H1 (cell line): Measurements from ENCODE around the gene VSX1. TPM values are rescaled to one million over a fixed set of nuclear protein-coding genes. Genes with fewer than 3 reads are reported as not detected.

Experiments used
- CTCF ChIA-PET: fragments of 300-600 bp; sonication (Branson Sonifier 250); formaldehyde crosslinking; loops from one replicate; lab custom pipeline; 2021; ENCODE audit not compliant: partially characterized antibody; lab: Charles Lee
- POLR2A ChIA-PET: fragments of 300-600 bp; sonication (Branson Sonifier 250); formaldehyde crosslinking; loops from one replicate; lab custom pipeline; 2021; ENCODE audit warnings: inconsistent platforms; ENCODE audit not compliant: partially characterized antibody; lab: Charles Lee
- DNase-seq, 2 experiments: peaks; one replicate each; pipeline versions ENCODE4 v3.0.0 to v3.0.0-alpha.2; 2010 to 2022; ENCODE audit warnings: low spot score in 2 of 2, low read depth in 1 of 2, mixed read lengths in 1 of 2
- FAIRE-seq: peaks from 2 replicates; lab custom pipeline; 2011; peaks lifted over from hg19 to GRCh38; lab: Jason Lieb, UNC
- H2AFZ ChIP-seq: 2 replicates; pipeline ENCODE4 v1.8.1; 2012; ENCODE audit warnings: low read length, inconsistent platforms
- H2AK5ac ChIP-seq: 2 replicates; pipeline ENCODE4 v1.6.1; 2013; ENCODE audit warnings: low read depth, low read length
- H2BK120ac ChIP-seq: replicated peaks from 2 replicates; pipeline ENCODE3; 2013; ENCODE audit warnings: low read depth, low read length, inconsistent platforms
- H2BK12ac ChIP-seq: 2 replicates; pipeline ENCODE4 v1.6.1; 2013; ENCODE audit warnings: low read depth, low read length
- H2BK15ac ChIP-seq: 2 replicates; pipeline ENCODE4 v1.6.1; 2013; ENCODE audit warnings: low read length
- H2BK20ac ChIP-seq: 2 replicates; pipeline ENCODE4 v1.6.1; 2013; ENCODE audit warnings: low read length
- H2BK5ac ChIP-seq: 2 replicates; pipeline ENCODE4 v1.6.1; 2013; ENCODE audit warnings: low read depth, low read length
- H3K14ac ChIP-seq: 2 replicates; pipeline ENCODE4 v1.6.1; 2013; ENCODE audit warnings: inconsistent platforms; ENCODE audit not compliant: insufficient read length
- H3K18ac ChIP-seq: 2 replicates; pipeline ENCODE4 v1.6.1; 2013; ENCODE audit warnings: low read length; ENCODE audit errors: extremely low read depth
- H3K23ac ChIP-seq: 2 replicates; pipeline ENCODE4 v1.6.1; 2013; ENCODE audit warnings: inconsistent platforms; ENCODE audit not compliant: insufficient read length
- H3K23me2 ChIP-seq: 2 replicates; pipeline ENCODE4 v1.6.1; 2013; ENCODE audit warnings: low read depth, low read length
- H3K27ac ChIP-seq: 2 replicates; pipeline ENCODE4 v1.6.1; 2011; ENCODE audit warnings: low read depth, low read length, inconsistent platforms
- H3K27me3 ChIP-seq, 4 experiments: replicated peaks in 1 of 4; 1 replicate in 1 of 4; 2 replicates in 3 of 4; pipeline versions ENCODE4 v1.6.1 to v1.8.1; 2011 to 2013; ENCODE audit warnings: low read length in 3 of 4, mild to moderate bottlenecking in 3 of 4, inconsistent platforms in 2 of 4, mixed read lengths in 2 of 4, moderate library complexity in 1 of 4; ENCODE audit not compliant: control insufficient read depth in 3 of 4, insufficient read depth in 3 of 4; ENCODE audit errors: extremely low read depth in 1 of 4
- H3K36me3 ChIP-seq, 4 experiments: 2 replicates each; pipeline versions ENCODE4 v1.6.1 to v1.8.1; 2011 to 2013; ENCODE audit warnings: mild to moderate bottlenecking in 4 of 4, low read length in 3 of 4, moderate library complexity in 2 of 4, control low read depth in 1 of 4, inconsistent platforms in 1 of 4; ENCODE audit not compliant: insufficient read depth in 4 of 4, control insufficient read depth in 2 of 4
- H3K4ac ChIP-seq: replicated peaks from 2 replicates; pipeline ENCODE3; 2013; ENCODE audit warnings: low read length, low read depth, mixed read lengths, inconsistent platforms; ENCODE audit not compliant: insufficient read length
- H3K4me1 ChIP-seq, 4 experiments: replicated peaks in 1 of 4; 1 replicate in 1 of 4; 2 replicates in 3 of 4; pipeline versions ENCODE4 v1.6.1 to v1.8.1; 2011 to 2013; ENCODE audit warnings: low read length in 3 of 4, inconsistent platforms in 2 of 4, mixed read lengths in 1 of 4; ENCODE audit not compliant: insufficient read depth in 4 of 4, control insufficient read depth in 3 of 4
- H3K4me2 ChIP-seq, 2 experiments: 2 replicates each; pipeline versions ENCODE4 v1.6.1 to v1.8.1; 2011 to 2013; ENCODE audit warnings: low read depth in 2 of 2, low read length in 2 of 2, control low read depth in 1 of 2, inconsistent platforms in 1 of 2, mild to moderate bottlenecking in 1 of 2; ENCODE audit not compliant: insufficient read depth in 1 of 2
- H3K4me3 ChIP-seq, 4 experiments: fragments of 200-600, 300-600 bp in 1 of 4; sonication (generic), shearing (Covaris generic), sonication (Bioruptor Twin) in 1 of 4; 2 replicates each; pipeline versions ENCODE4 v1.5.1 to v1.8.1; 2011 to 2016; ENCODE audit warnings: low read length in 4 of 4, low read depth in 3 of 4, control low read depth in 2 of 4, inconsistent platforms in 2 of 4, mild to moderate bottlenecking in 2 of 4, mixed read lengths in 1 of 4, moderate library complexity in 1 of 4; ENCODE audit not compliant: insufficient read depth in 2 of 4; ENCODE audit errors: extremely low read depth in 1 of 4
- H3K56ac ChIP-seq: replicated peaks from 2 replicates; pipeline ENCODE3; 2013; ENCODE audit warnings: low read depth, mild to moderate bottlenecking, mixed read lengths, low read length, inconsistent platforms; ENCODE audit not compliant: insufficient read length
- H3K79me1 ChIP-seq: 2 replicates; pipeline ENCODE4 v1.6.1; 2013; ENCODE audit warnings: low read depth, low read length, control low read depth
- H3K79me2 ChIP-seq, 2 experiments: 2 replicates each; pipeline versions ENCODE4 v1.6.1 to v1.8.1; 2012 to 2013; ENCODE audit warnings: low read length in 2 of 2, mild to moderate bottlenecking in 2 of 2, inconsistent platforms in 1 of 2; ENCODE audit not compliant: insufficient read depth in 2 of 2, control insufficient read depth in 1 of 2
- H3K9ac ChIP-seq, 4 experiments: replicated peaks in 1 of 4; 1 replicate in 1 of 4; 2 replicates in 3 of 4; pipeline versions ENCODE4 v1.6.1 to v1.8.1; 2011 to 2013; ENCODE audit warnings: low read depth in 3 of 4, low read length in 3 of 4, control low read depth in 2 of 4, mild to moderate bottlenecking in 2 of 4, moderate library complexity in 2 of 4, inconsistent platforms in 1 of 4; ENCODE audit errors: extremely low read depth in 1 of 4
- H3K9me3 ChIP-seq, 2 experiments: 2 replicates each; pipeline versions ENCODE4 v1.6.1 to v1.8.1; 2012 to 2013; ENCODE audit warnings: mild to moderate bottlenecking in 2 of 2, moderate library complexity in 2 of 2, control low read depth in 1 of 2, inconsistent platforms in 1 of 2, low read depth in 1 of 2, low read length in 1 of 2, mixed read lengths in 1 of 2; ENCODE audit not compliant: insufficient read depth in 2 of 2
- H4K20me1 ChIP-seq, 2 experiments: replicated peaks in 1 of 2; 2 replicates each; pipeline versions ENCODE3 to v1.8.1; 2011 to 2013; ENCODE audit warnings: inconsistent platforms in 2 of 2, low read length in 2 of 2, mild to moderate bottlenecking in 1 of 2; ENCODE audit not compliant: insufficient read depth in 2 of 2, control insufficient read depth in 1 of 2
- H4K5ac ChIP-seq: 2 replicates; pipeline ENCODE4 v1.6.1; 2013; ENCODE audit warnings: low read length, low read depth, mixed read lengths, inconsistent platforms; ENCODE audit not compliant: insufficient read length
- H4K8ac ChIP-seq: 2 replicates; pipeline ENCODE4 v1.8.0; 2013; ENCODE audit warnings: mild to moderate bottlenecking, moderate library complexity, low read length, inconsistent platforms; ENCODE audit not compliant: insufficient read depth; ENCODE audit errors: extremely low read depth
- H4K91ac ChIP-seq: replicated peaks from 2 replicates; pipeline ENCODE3; 2013; ENCODE audit warnings: low read length, mixed read lengths, inconsistent platforms; ENCODE audit not compliant: insufficient read length
- CREB1 ChIP-seq: IDR thresholded peaks from 2 replicates; pipeline ENCODE4 v1.6.1; 2012; ENCODE audit warnings: inconsistent platforms
- KDM5A ChIP-seq: fragments of 200-600 bp; IDR thresholded peaks from 2 replicates; pipeline ENCODE4 v1.7.1; 2012; ENCODE audit warnings: mild to moderate bottlenecking, low read length, inconsistent platforms, mixed read lengths
- SP1 ChIP-seq: IDR thresholded peaks from 2 replicates; pipeline ENCODE4 v1.6.1; 2011; ENCODE audit warnings: low read depth, low read length
- WGBS, 2 experiments: shearing (Covaris generic) in 1 of 2; methylation state at CpG; one replicate each; pipeline versions ENCODE4 v1.1.6 to v1.1.7; 2013 to 2015; ENCODE audit warnings: low lambda C conversion rate in 2 of 2, mixed read lengths in 2 of 2, inconsistent platforms in 1 of 2, low coverage in 1 of 2, missing lambda C conversion rate in 1 of 2; ENCODE audit not compliant: insufficient replicate concordance in 2 of 2, insufficient coverage in 1 of 2, insufficient read length in 1 of 2; ENCODE audit errors: extremely low coverage in 1 of 2, missing lambda C conversion rate in 1 of 2; 5-methylcytosine and 5-hydroxymethylcytosine counted together
- polyA plus RNA-seq, 7 experiments: library from polyadenylated mRNA; depleted of rRNA in 3 of 7; stranded (reverse) in 5 of 7; unstranded in 2 of 7; fragments of >200 nt in 5 of 7; fragments of 200-250 nt in 2 of 7; gene quantifications; 1 replicate in 5 of 7; 2 replicates in 1 of 7; 4 replicates in 1 of 7; pipeline versions ENCODE4 v1.2.1 to v1.2.3, GENCODE V29; 2011 to 2013; ENCODE audit warnings: missing spikeins in 2 of 7, mixed read lengths in 2 of 7
- total RNA-seq: library from RNA; stranded (reverse); fragmentation: NEBNext Ultra II Directional; extraction: Animal tissue kit (Norgen Biotek cat#: 25700); gene quantifications from 2 replicates; pipeline ENCODE4 v1.2.1, GENCODE V29; 2021
- TF ChIP-seq, protein P1 (sequence below): IDR thresholded peaks from 2 replicates; pipeline ENCODE4 v1.6.1; 2011; ENCODE audit warnings: low read depth, mild to moderate bottlenecking, low read length; ENCODE audit not compliant: insufficient read depth
- TF ChIP-seq, protein P2 (sequence below): IDR thresholded peaks from 2 replicates; pipeline ENCODE4 v1.6.1; 2012; ENCODE audit warnings: inconsistent platforms
- TF ChIP-seq, protein P3 (sequence below), 3 experiments: IDR thresholded peaks; 1 replicate in 2 of 3; 2 replicates in 1 of 3; pipeline versions ENCODE4 v1.5.1 to v1.6.1; 2011; ENCODE audit warnings: low read length in 3 of 3, mild to moderate bottlenecking in 3 of 3, inconsistent platforms in 2 of 3, low read depth in 1 of 3, moderate library complexity in 1 of 3; ENCODE audit not compliant: insufficient read depth in 1 of 3; ENCODE audit errors: control extremely low read depth in 1 of 3

The VSX1 gene
- total and polyA plus RNA-seq, 2 of the 8 experiments (the other 6 are each of a cell fraction or from before 2014, with no cell fraction given), result 0.14 TPM; not detected in 1

DNA sequence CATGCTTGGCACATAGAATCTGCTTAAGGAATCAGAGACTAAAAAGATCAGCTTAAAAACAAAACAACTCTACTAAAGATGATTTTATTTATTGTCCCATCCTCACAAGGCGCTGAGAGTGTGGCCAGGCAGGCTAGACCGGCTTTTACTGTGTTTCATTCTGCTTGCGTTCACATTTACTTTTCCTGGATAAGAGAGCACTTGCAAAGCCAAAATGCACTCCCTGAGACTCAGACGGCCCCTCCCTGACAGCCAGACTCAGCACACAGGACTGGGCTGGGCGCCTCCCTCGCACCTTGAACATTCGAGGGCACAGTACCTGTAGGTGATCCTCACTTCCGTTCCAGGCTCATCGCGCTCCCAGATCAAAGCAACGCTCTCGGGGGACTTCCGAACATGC lies 34.2 kb downstream of the VSX1 start:
- Histone ChIP-seq H3K36me3 (no peaks in the 10 kb centered on the region), H4K91ac (no peak overlapping the region), H4K8ac (no peak overlapping the region), H3K79me2 (no peaks in the 10 kb centered on the region), H2BK120ac (no peak overlapping the region), H3K14ac (no peak overlapping the region), H3K4me2 (no peak overlapping the region), H4K5ac (no peak overlapping the region), H3K23ac (no peak overlapping the region), H2BK12ac (no peak overlapping the region), H2BK5ac (no peak overlapping the region), H3K27ac (no peak overlapping the region), H4K20me1 (no peaks in the 10 kb centered on the region), H3K79me1 (no peaks in the 10 kb centered on the region), H3K9me3 (no peaks in the 10 kb centered on the region), H3K27me3 (no peaks in the 10 kb centered on the region; a peak in 1 of 7 replicates), H3K23me2 (no peaks in the 10 kb centered on the region; the same call in 1 of the 2 replicates), H3K18ac (no peak overlapping the region), H3K4ac (no peak overlapping the region), H3K9ac (no peak overlapping the region), H3K4me1 (peaks cover 0 to 5% (median 4%) of the 10 kb centered on the region in 4 experiments; a peak in 5 of 7 replicates), H2BK20ac (no peak overlapping the region), H2BK15ac (no peak overlapping the region), H2AK5ac (no peak overlapping the region), H3K4me3 (no peak overlapping the region), H3K56ac (no peak overlapping the region), H2AFZ (no peak overlapping the region)
- ChIA-PET CTCF (interaction anchor here (0.9 to 3.1 kb wide), 4 partner anchors 14 to 17 kb away, joined by 3 to 13 read pairs (median 4); no protein-coding TSS in a partner anchor), POLR2A (no interaction called here)
- no peak for DNase-seq
- TF ChIP-seq KDM5A (no peak), SP1 (no peak), CREB1 (no peak)
- TF ChIP-seq, protein P1, sequence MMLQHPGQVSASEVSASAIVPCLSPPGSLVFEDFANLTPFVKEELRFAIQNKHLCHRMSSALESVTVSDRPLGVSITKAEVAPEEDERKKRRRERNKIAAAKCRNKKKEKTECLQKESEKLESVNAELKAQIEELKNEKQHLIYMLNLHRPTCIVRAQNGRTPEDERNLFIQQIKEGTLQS, result no peak
- TF ChIP-seq, protein P2, sequence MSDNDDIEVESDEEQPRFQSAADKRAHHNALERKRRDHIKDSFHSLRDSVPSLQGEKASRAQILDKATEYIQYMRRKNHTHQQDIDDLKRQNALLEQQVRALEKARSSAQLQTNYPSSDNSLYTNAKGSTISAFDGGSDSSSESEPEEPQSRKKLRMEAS, result no peak
- TF ChIP-seq, protein P3, sequence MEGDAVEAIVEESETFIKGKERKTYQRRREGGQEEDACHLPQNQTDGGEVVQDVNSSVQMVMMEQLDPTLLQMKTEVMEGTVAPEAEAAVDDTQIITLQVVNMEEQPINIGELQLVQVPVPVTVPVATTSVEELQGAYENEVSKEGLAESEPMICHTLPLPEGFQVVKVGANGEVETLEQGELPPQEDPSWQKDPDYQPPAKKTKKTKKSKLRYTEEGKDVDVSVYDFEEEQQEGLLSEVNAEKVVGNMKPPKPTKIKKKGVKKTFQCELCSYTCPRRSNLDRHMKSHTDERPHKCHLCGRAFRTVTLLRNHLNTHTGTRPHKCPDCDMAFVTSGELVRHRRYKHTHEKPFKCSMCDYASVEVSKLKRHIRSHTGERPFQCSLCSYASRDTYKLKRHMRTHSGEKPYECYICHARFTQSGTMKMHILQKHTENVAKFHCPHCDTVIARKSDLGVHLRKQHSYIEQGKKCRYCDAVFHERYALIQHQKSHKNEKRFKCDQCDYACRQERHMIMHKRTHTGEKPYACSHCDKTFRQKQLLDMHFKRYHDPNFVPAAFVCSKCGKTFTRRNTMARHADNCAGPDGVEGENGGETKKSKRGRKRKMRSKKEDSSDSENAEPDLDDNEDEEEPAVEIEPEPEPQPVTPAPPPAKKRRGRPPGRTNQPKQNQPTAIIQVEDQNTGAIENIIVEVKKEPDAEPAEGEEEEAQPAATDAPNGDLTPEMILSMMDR (IDR thresholded peaks at IDR 0.05; ENCODE audit: control extremely low read depth in 1 of 3, insufficient read depth in 1 of 3, low read depth in 1 of 3, low read length in 3 of 3), result no peak
- 90% methylated on average over 13 of the region's 13 CpGs; no CpG with 5 or more reads in 1 of the 2 experiments for WGBS, 2 experiments
- no peak for FAIRE-seq
